ENCODE measurements around the gene LEFTY1. TPM values are rescaled to one million over a fixed set of nuclear protein-coding genes. Genes with fewer than 3 reads are reported as not detected.
"Not testable (repeated sequence)": the region's sequence is repeated elsewhere in the genome, so short reads cannot be mapped to it uniquely, and the experiment has no call there.

The LEFTY1 gene
- total and polyA plus RNA-seq, 2 donors (not counting 1 experiment from before 2014, with no cell fraction given) = not detected

DNA sequence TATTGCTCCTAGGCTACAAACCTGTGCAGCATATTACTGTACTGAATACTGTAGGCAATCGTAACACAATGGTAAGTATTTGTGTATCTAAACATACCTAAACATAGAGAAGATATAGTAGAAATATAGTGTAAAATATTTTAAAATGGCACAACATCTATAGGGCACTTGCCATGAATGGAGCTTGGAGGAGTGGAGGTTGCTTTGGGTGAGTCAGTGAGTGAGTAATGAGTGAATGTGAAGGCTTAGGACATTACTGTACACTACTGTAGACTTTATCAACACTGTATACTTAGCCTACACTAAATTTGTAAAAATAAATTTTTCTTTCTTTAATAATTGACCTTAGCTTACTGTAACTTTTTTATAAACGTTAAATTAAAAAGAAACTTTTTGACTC is 44.1 kb upstream of the LEFTY1 start:
- no peaks in the 10 kb centered on the region for H3K9me3 ChIP-seq (ENCODE audit: control insufficient read depth, insufficient read depth, low read depth, low read length)
- no peaks in the 10 kb centered on the region for H3K4me1 ChIP-seq (ENCODE audit: control insufficient read depth, extremely low read depth, insufficient read depth, low read length)
- H3K36me3 ChIP-seq (ENCODE audit: control insufficient read depth, insufficient read depth, low read length) = no peaks in the 10 kb centered on the region
- no peak overlapping the region for H3K27ac ChIP-seq (ENCODE audit: insufficient read depth, low read length)
- H3K79me2 ChIP-seq (ENCODE audit: control insufficient read depth, insufficient read depth, low read length) = no peaks in the 10 kb centered on the region
- peak; percentile 39 to 71 for DNase-seq (ENCODE audit: low read depth in 2 of 2)
- no peak for TF ChIP-seq EZH2 (IDR thresholded peaks at IDR 0.05; ENCODE audit: low read length, missing control alignments)
- TF ChIP-seq, protein P1, sequence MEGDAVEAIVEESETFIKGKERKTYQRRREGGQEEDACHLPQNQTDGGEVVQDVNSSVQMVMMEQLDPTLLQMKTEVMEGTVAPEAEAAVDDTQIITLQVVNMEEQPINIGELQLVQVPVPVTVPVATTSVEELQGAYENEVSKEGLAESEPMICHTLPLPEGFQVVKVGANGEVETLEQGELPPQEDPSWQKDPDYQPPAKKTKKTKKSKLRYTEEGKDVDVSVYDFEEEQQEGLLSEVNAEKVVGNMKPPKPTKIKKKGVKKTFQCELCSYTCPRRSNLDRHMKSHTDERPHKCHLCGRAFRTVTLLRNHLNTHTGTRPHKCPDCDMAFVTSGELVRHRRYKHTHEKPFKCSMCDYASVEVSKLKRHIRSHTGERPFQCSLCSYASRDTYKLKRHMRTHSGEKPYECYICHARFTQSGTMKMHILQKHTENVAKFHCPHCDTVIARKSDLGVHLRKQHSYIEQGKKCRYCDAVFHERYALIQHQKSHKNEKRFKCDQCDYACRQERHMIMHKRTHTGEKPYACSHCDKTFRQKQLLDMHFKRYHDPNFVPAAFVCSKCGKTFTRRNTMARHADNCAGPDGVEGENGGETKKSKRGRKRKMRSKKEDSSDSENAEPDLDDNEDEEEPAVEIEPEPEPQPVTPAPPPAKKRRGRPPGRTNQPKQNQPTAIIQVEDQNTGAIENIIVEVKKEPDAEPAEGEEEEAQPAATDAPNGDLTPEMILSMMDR (conservative IDR thresholded peaks at IDR 0.05 in 1 of 2, IDR thresholded peaks at IDR 0.05 in 1 of 2; ENCODE audit: low read depth in 1 of 2, low read length in 2 of 2) = no peak
- no peak overlapping the region for H3K9ac ChIP-seq (ENCODE audit: insufficient read depth, low read length)
- H3K4me3 ChIP-seq (replicated peaks in 1 of 4; ENCODE audit: control extremely low read depth in 1 of 4, insufficient read depth in 1 of 4, low read depth in 3 of 4, low read length in 4 of 4) = no peak overlapping the region
- H4K20me1 ChIP-seq (ENCODE audit: control insufficient read depth, extremely low read depth, insufficient read depth, low read length) = no peaks in the 10 kb centered on the region
- no peaks in the 10 kb centered on the region for H3K27me3 ChIP-seq (ENCODE audit: control insufficient read depth, insufficient read depth, low read length)
- no peak overlapping the region for H2AFZ ChIP-seq (ENCODE audit: low read length)
- no peak overlapping the region for H3K4me2 ChIP-seq (ENCODE audit: extremely low read depth, insufficient read depth, low read length)

DNA sequence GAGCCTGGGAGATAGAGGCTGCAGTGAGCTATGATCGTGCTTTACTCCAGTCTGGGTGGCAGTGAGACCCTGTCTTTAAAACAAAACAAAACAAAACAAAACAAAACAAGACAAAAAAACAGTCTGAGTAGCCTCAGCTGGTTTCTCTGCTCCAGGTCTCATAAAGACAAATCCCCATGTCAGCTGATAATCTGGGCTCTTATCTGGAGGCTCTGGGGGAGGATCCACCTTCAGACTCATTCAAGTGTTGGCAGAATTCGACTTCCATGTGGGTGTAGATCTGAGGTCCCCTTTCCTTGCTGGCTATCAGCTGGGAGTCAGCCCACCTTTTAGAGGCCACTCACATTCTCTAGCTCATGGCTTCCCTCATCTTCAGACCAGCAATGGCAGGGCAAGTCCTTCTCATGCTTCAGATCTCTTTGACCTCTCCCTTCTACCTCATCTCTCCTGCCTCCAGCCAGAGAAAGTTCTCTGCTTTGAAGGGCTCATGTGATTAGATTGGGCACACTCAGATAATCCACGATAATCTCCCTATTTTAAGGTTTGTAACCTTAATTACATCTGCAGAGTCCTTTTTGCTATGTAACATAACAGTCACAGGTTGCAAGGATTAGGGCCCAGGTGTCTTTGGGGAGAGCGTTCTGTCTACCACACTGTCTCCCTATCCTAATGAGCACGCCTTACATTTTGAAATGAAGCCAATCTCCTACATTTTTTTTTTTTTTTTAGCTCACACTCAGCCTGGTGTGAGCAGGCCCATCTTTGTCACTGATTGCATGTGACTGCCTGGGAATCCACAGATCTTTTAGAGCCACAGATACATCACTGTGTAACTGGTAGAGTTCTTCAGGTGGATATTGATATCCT is 42.6 kb upstream of the LEFTY1 start:
- H4K20me1 ChIP-seq (ENCODE audit: control insufficient read depth, extremely low read depth, insufficient read depth, low read length) = no peaks in the 10 kb centered on the region
- H3K27ac ChIP-seq (ENCODE audit: insufficient read depth, low read length) = no peak overlapping the region
- no peak overlapping the region for H3K4me2 ChIP-seq (ENCODE audit: extremely low read depth, insufficient read depth, low read length)
- DNase-seq (ENCODE audit: low read depth in 2 of 2) = no peak
- H3K4me3 ChIP-seq (replicated peaks in 1 of 4; ENCODE audit: control extremely low read depth in 1 of 4, insufficient read depth in 1 of 4, low read depth in 3 of 4, low read length in 4 of 4) = no peak overlapping the region
- no peaks in the 10 kb centered on the region for H3K79me2 ChIP-seq (ENCODE audit: control insufficient read depth, insufficient read depth, low read length)
- H3K4me1 ChIP-seq (ENCODE audit: control insufficient read depth, extremely low read depth, insufficient read depth, low read length) = no peaks in the 10 kb centered on the region
- H3K9ac ChIP-seq (ENCODE audit: insufficient read depth, low read length) = no peak overlapping the region
- no peak overlapping the region for H2AFZ ChIP-seq (ENCODE audit: low read length)
- no peaks in the 10 kb centered on the region for H3K36me3 ChIP-seq (ENCODE audit: control insufficient read depth, insufficient read depth, low read length)
- TF ChIP-seq, protein P1 (conservative IDR thresholded peaks at IDR 0.05 in 1 of 2, IDR thresholded peaks at IDR 0.05 in 1 of 2; ENCODE audit: low read depth in 1 of 2, low read length in 2 of 2) = no peak
- no peak for TF ChIP-seq EZH2 (IDR thresholded peaks at IDR 0.05; ENCODE audit: low read length, missing control alignments)
- no peaks in the 10 kb centered on the region for H3K9me3 ChIP-seq (ENCODE audit: control insufficient read depth, insufficient read depth, low read depth, low read length)
- no peaks in the 10 kb centered on the region for H3K27me3 ChIP-seq (ENCODE audit: control insufficient read depth, insufficient read depth, low read length)

GRCh38 chr1:225930566-225930965 is 41.6 kb upstream of the LEFTY1 start:
- Histone ChIP-seq H3K4me1 (ENCODE audit: control insufficient read depth, extremely low read depth, insufficient read depth, low read length) (no peaks in the 10 kb centered on the region), H4K20me1 (ENCODE audit: control insufficient read depth, extremely low read depth, insufficient read depth, low read length) (no peaks in the 10 kb centered on the region), H3K4me3 (replicated peaks in 1 of 4; ENCODE audit: control extremely low read depth in 1 of 4, insufficient read depth in 1 of 4, low read depth in 3 of 4, low read length in 4 of 4) (no peak overlapping the region), H3K4me2 (ENCODE audit: extremely low read depth, insufficient read depth, low read length) (no peak overlapping the region), H3K27ac (ENCODE audit: insufficient read depth, low read length) (no peak overlapping the region), H3K9me3 (ENCODE audit: control insufficient read depth, insufficient read depth, low read depth, low read length) (no peaks in the 10 kb centered on the region), H3K79me2 (ENCODE audit: control insufficient read depth, insufficient read depth, low read length) (no peaks in the 10 kb centered on the region), H3K27me3 (ENCODE audit: control insufficient read depth, insufficient read depth, low read length) (no peaks in the 10 kb centered on the region), H3K9ac (ENCODE audit: insufficient read depth, low read length) (no peak overlapping the region), H2AFZ (ENCODE audit: low read length) (no peak overlapping the region), H3K36me3 (ENCODE audit: control insufficient read depth, insufficient read depth, low read length) (no peaks in the 10 kb centered on the region)
- DNase-seq (ENCODE audit: low read depth in 2 of 2) = no peak
- TF ChIP-seq, protein P1 (conservative IDR thresholded peaks at IDR 0.05 in 1 of 2, IDR thresholded peaks at IDR 0.05 in 1 of 2; ENCODE audit: low read depth in 1 of 2, low read length in 2 of 2) = no peak
- TF ChIP-seq EZH2 (IDR thresholded peaks at IDR 0.05; ENCODE audit: low read length, missing control alignments) = no peak

- H3K79me2 ChIP-seq (ENCODE audit: control insufficient read depth, insufficient read depth, low read length); H2AFZ ChIP-seq (ENCODE audit: low read length); H3K4me3 ChIP-seq (replicated peaks in 1 of 4; ENCODE audit: control extremely low read depth in 1 of 4, insufficient read depth in 1 of 4, low read depth in 3 of 4, low read length in 4 of 4); DNase-seq (ENCODE audit: low read depth in 2 of 2); H3K4me2 ChIP-seq (ENCODE audit: extremely low read depth, insufficient read depth, low read length); H3K27me3 ChIP-seq (ENCODE audit: control insufficient read depth, insufficient read depth, low read length); H3K9me3 ChIP-seq (ENCODE audit: control insufficient read depth, insufficient read depth, low read depth, low read length); H3K4me1 ChIP-seq (ENCODE audit: control insufficient read depth, extremely low read depth, insufficient read depth, low read length); H4K20me1 ChIP-seq (ENCODE audit: control insufficient read depth, extremely low read depth, insufficient read depth, low read length); H3K9ac ChIP-seq (ENCODE audit: insufficient read depth, low read length); H3K27ac ChIP-seq (ENCODE audit: insufficient read depth, low read length); H3K36me3 ChIP-seq (ENCODE audit: control insufficient read depth, insufficient read depth, low read length): not testable (repeated sequence)
These were observed 40.5 kb upstream of the LEFTY1 start for GRCh38 chr1:225929462-225929861.
